PC-3 (cell line): ENCODE measurements around the gene RINT1. TPM values are rescaled to one million over a fixed set of nuclear protein-coding genes. Genes with fewer than 3 reads are reported as not detected.

Experiments used
- ATAC-seq: fragments of 200-7000 bp; cut with Tn5 transposase; 2 replicates; pipeline ENCODE4 v1.9.1; 2020; ENCODE audit warnings: mild to moderate bottlenecking, moderate library complexity
- BruUV-seq: library from RNA; stranded (reverse); fragments of 400-500 nt; replicated peaks from 2 replicates; lab custom pipeline; 2021; lab: Mats Ljungman, UMichigan
- CTCF ChIA-PET: fragments of 300-600 bp; sonication (Branson Sonifier 250); formaldehyde crosslinking; loops from one replicate; lab custom pipeline; 2022; ENCODE audit warnings: antibody characterized with exemption; lab: Charles Lee
- POLR2A ChIA-PET: fragments of 300-600 bp; sonication (Branson Sonifier 250); formaldehyde crosslinking; loops from one replicate; lab custom pipeline; 2022; ENCODE audit warnings: antibody characterized with exemption; ENCODE audit not compliant: unreplicated experiment; lab: Charles Lee
- DNase-seq: peaks from one replicate; pipeline ENCODE4 v3.0.0-alpha.2; 2015
- H2AFZ ChIP-seq: fragments of 300-600 bp; sonication (generic); 2 replicates; pipeline ENCODE4 v1.6.0; 2016; ENCODE audit warnings: antibody characterized with exemption, low read length
- H3F3A ChIP-seq: fragments of 300-600 bp; sonication (generic); one replicate; pipeline ENCODE4 v1.6.0; 2017; ENCODE audit warnings: antibody characterized with exemption, low read length, control low read depth, mild to moderate bottlenecking; ENCODE audit not compliant: unreplicated experiment
- H3K27ac ChIP-seq: fragments of 300-600 bp; sonication (generic); 2 replicates; pipeline ENCODE4 v1.5.1; 2016; ENCODE audit warnings: mild to moderate bottlenecking, low read length
- H3K27me3 ChIP-seq: fragments of 300-600 bp; sonication (generic); 2 replicates; pipeline ENCODE4 v1.6.1; 2016; ENCODE audit warnings: low read length, mixed read lengths
- H3K36me3 ChIP-seq: fragments of 300-600 bp; sonication (generic); 2 replicates; pipeline ENCODE4 v1.6.1; 2016; ENCODE audit warnings: low read depth, mixed run types, low read length, mixed read lengths
- H3K4me1 ChIP-seq: fragments of 300-600 bp; sonication (generic); 2 replicates; pipeline ENCODE4 v1.5.1; 2016; ENCODE audit warnings: low read length; ENCODE audit not compliant: insufficient read depth
- H3K4me2 ChIP-seq: fragments of 300-600 bp; sonication (generic); 2 replicates; pipeline ENCODE4 v1.6.0; 2016; ENCODE audit warnings: low read length
- H3K4me3 ChIP-seq: fragments of 300-600 bp; sonication (generic); 2 replicates; pipeline ENCODE4 v1.5.1; 2016; ENCODE audit warnings: mild to moderate bottlenecking, low read length, mixed read lengths
- H3K79me2 ChIP-seq: fragments of 300-600 bp; sonication (generic); 2 replicates; pipeline ENCODE4 v1.6.1; 2017; ENCODE audit warnings: low read length, mixed read lengths
- H3K9ac ChIP-seq: fragments of 300-600 bp; sonication (generic); 2 replicates; pipeline ENCODE4 v1.6.0; 2016; ENCODE audit warnings: mild to moderate bottlenecking, low read length
- H3K9me2 ChIP-seq: fragments of 300-600 bp; sonication (generic); replicated peaks from 2 replicates; pipeline ENCODE4 v1.6.1; 2016; ENCODE audit warnings: mixed run types, low read length, mixed read lengths
- H3K9me3 ChIP-seq: fragments of 300-600 bp; sonication (generic); 2 replicates; pipeline ENCODE4 v1.6.1; 2016; ENCODE audit warnings: low read length, mixed read lengths
- H4K20me1 ChIP-seq: fragments of 300-600 bp; sonication (generic); 2 replicates; pipeline ENCODE4 v1.6.1; 2016; ENCODE audit warnings: low read length, mixed read lengths
- EZH2 ChIP-seq: fragments of 300-600 bp; sonication (generic); IDR thresholded peaks from one replicate; pipeline ENCODE4 v1.6.1; 2017; ENCODE audit warnings: antibody characterized with exemption, mild to moderate bottlenecking, low read length; ENCODE audit not compliant: unreplicated experiment
- EZH2phosphoT487 ChIP-seq: fragments of 300-600 bp; sonication (generic); IDR thresholded peaks from 2 replicates; pipeline ENCODE4 v1.6.1; 2018; ENCODE audit warnings: mild to moderate bottlenecking, antibody characterized with exemption, low read length, borderline replicate concordance
- intact Hi-C: fragments of 100-400 bp; cut with micrococcal nuclease; formaldehyde crosslinking; loops from 2 replicates; pipeline ENCODE4 v1.9.0; 2023
- total RNA-seq: library from RNA; depleted of rRNA; stranded (reverse); fragments of >200 nt; gene quantifications from 2 replicates; pipeline ENCODE4 v1.2.3, GENCODE V29; 2014
- TF ChIP-seq, protein P1 (sequence below): fragments of 300-600 bp; sonication (generic); conservative IDR thresholded peaks from 2 replicates; pipeline ENCODE4 v1.5.1; 2017; ENCODE audit warnings: antibody characterized with exemption, low read depth, mild to moderate bottlenecking, low read length

The RINT1 gene
- total RNA-seq, 1 experiment from 2014 or later, result 20.8 TPM

DNA sequence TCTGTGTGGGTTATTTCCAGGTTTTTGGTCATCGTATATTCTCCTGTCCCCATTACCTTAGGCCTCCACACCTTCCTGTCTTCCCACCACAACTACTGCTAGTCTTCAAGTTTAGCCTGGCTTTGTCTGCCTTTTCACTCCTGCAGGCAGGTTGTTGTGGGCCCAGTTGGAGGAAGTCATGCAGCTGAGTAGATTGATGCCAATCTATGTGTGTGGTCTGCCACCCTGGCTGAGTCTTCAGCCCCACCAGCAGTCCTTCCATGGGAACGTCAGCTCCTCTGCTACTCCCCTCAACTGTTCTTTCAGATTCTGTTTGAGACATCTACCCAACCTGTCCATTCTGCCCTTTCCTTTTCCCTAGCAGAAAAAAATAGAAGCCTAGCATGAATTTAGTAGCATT lies 6.3 kb downstream of the RINT1 start:
- H3K4me1 ChIP-seq, result peaks cover 7% of the 10 kb centered on the region
- no peak overlapping the region for H3K9ac ChIP-seq
- no peak for ATAC-seq
- TF ChIP-seq, protein P1, sequence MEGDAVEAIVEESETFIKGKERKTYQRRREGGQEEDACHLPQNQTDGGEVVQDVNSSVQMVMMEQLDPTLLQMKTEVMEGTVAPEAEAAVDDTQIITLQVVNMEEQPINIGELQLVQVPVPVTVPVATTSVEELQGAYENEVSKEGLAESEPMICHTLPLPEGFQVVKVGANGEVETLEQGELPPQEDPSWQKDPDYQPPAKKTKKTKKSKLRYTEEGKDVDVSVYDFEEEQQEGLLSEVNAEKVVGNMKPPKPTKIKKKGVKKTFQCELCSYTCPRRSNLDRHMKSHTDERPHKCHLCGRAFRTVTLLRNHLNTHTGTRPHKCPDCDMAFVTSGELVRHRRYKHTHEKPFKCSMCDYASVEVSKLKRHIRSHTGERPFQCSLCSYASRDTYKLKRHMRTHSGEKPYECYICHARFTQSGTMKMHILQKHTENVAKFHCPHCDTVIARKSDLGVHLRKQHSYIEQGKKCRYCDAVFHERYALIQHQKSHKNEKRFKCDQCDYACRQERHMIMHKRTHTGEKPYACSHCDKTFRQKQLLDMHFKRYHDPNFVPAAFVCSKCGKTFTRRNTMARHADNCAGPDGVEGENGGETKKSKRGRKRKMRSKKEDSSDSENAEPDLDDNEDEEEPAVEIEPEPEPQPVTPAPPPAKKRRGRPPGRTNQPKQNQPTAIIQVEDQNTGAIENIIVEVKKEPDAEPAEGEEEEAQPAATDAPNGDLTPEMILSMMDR, result no peak
- TF ChIP-seq EZH2phosphoT487 (no peak), EZH2 (no peak)
- H3K36me3 ChIP-seq, result peaks cover 41% of the 10 kb centered on the region
- H3F3A ChIP-seq, result no peaks in the 10 kb centered on the region
- POLR2A ChIA-PET, result no interaction called here
- no peaks in the 10 kb centered on the region for H3K9me3 ChIP-seq
- H3K27me3 ChIP-seq, result no peaks in the 10 kb centered on the region
- no peak overlapping the region for H3K4me2 ChIP-seq
- no TSS peak for BruUV-seq
- DNase-seq, result no peak
- CTCF ChIA-PET, result no interaction called here
- H3K79me2 ChIP-seq, result peaks cover 22% of the 10 kb centered on the region
- no peak overlapping the region for H2AFZ ChIP-seq
- H3K27ac ChIP-seq, result no peak overlapping the region
- H3K4me3 ChIP-seq, result no peak overlapping the region
- intact Hi-C loops, result no loop called here
- H3K9me2 ChIP-seq, result no peaks in the 10 kb centered on the region
- no peaks in the 10 kb centered on the region for H4K20me1 ChIP-seq

DNA sequence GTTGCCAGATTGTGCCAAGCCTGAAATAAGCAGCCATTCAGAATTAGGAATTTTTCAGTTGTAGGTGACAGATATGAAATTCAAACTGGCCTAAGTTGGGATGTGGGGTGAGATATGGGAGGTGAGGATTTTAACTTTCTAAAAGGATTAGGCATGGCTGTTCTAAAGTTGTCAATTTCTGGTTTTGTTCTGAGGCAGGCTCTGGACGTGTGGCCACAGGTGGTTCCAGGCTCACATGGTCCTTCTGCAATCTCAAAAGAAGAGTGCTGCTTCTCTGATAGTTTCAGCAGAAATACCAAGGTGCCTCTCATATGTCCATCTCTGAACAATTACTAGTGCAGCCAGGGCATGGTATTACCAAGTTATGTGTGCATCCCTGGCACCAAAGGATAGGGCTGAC lies 27.9 kb downstream of the RINT1 start:
- Histone ChIP-seq H4K20me1 (no peaks in the 10 kb centered on the region), H3K4me1 (no peaks in the 10 kb centered on the region), H3K4me3 (no peak overlapping the region), H3K27me3 (no peaks in the 10 kb centered on the region), H3K36me3 (peaks cover 52% of the 10 kb centered on the region), H3K4me2 (no peak overlapping the region), H2AFZ (no peak overlapping the region), H3K9me2 (no peaks in the 10 kb centered on the region), H3K9ac (no peak overlapping the region), H3K27ac (no peak overlapping the region), H3K9me3 (no peaks in the 10 kb centered on the region), H3K79me2 (no peaks in the 10 kb centered on the region), H3F3A (peaks cover 4% of the 10 kb centered on the region)
- no TSS peak for BruUV-seq
- ChIA-PET CTCF (no interaction called here), POLR2A (no interaction called here)
- DNase-seq (no peak), ATAC-seq (no peak)
- intact Hi-C loops, result no loop called here
- TF ChIP-seq EZH2phosphoT487 (no peak), EZH2 (no peak)
- TF ChIP-seq, protein P1, result no peak

DNA sequence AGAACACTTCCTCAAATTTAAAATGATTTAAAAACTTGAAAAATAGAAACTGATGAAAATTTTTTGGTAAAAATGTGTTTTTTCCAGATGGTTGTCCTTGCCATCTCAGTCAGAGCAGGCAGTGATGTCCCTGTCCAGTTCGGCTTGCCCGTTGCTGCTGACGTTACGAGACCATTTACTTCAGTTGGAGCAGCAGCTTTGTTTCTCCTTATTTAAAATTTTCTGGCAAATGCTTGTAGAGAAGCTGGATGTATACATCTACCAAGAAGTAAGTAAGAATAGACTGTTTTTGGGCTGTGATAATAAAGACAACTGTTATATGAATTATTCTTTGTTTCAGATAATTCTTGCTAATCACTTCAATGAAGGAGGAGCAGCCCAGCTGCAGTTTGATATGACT lies 33.2 kb downstream of the RINT1 start:
- intact Hi-C loops, result no loop called here
- H3K4me2 ChIP-seq, result no peak overlapping the region
- DNase-seq (no peak), ATAC-seq (no peak)
- no TSS peak for BruUV-seq
- no peaks in the 10 kb centered on the region for H3K27me3 ChIP-seq
- no peaks in the 10 kb centered on the region for H3K9me3 ChIP-seq
- H3K4me3 ChIP-seq, result no peak overlapping the region
- H4K20me1 ChIP-seq, result no peaks in the 10 kb centered on the region
- ChIA-PET CTCF (no interaction called here), POLR2A (no interaction called here)
- TF ChIP-seq, protein P1, result no peak
- TF ChIP-seq EZH2 (no peak), EZH2phosphoT487 (no peak)
- no peak overlapping the region for H2AFZ ChIP-seq
- H3K9me2 ChIP-seq, result no peaks in the 10 kb centered on the region
- no peaks in the 10 kb centered on the region for H3K79me2 ChIP-seq
- H3K27ac ChIP-seq, result no peak overlapping the region
- no peak overlapping the region for H3K9ac ChIP-seq
- H3K4me1 ChIP-seq, result no peaks in the 10 kb centered on the region
- H3K36me3 ChIP-seq, result peaks cover 58% of the 10 kb centered on the region
- H3F3A ChIP-seq, result no peaks in the 10 kb centered on the region
